Osteoblast (primary cell): ENCODE data around the gene SLC22A15. TPM values are rescaled to one million over a fixed set of nuclear protein-coding genes. Genes with fewer than 3 reads are reported as not detected.

Experiments used
- DNase-seq: peaks from one replicate; pipeline ENCODE4 v3.0.0; 2011; ENCODE audit warnings: low spot score, mixed read lengths; ENCODE audit not compliant: insufficient read length; ENCODE audit errors: missing footprints
- H2AFZ ChIP-seq: 2 replicates; pipeline ENCODE4 v1.6.0; 2011; ENCODE audit warnings: mild to moderate bottlenecking, low read length
- H3K27ac ChIP-seq: 2 replicates; pipeline ENCODE4 v1.5.1; 2011; ENCODE audit warnings: mild to moderate bottlenecking, low read depth, low read length, moderate library complexity
- H3K27me3 ChIP-seq: 2 replicates; pipeline ENCODE4 v1.6.0; 2012; ENCODE audit warnings: mild to moderate bottlenecking, control low read depth, inconsistent platforms, low read length, moderate library complexity; ENCODE audit not compliant: insufficient read depth
- H3K36me3 ChIP-seq: 2 replicates; pipeline ENCODE4 v1.5.1; 2011; ENCODE audit warnings: mild to moderate bottlenecking, low read length, control low read depth, moderate library complexity; ENCODE audit not compliant: insufficient read depth
- H3K4me1 ChIP-seq: 2 replicates; pipeline ENCODE4 v1.5.1; 2011; ENCODE audit warnings: mild to moderate bottlenecking, low read length, control low read depth, moderate library complexity; ENCODE audit not compliant: insufficient read depth
- H3K4me2 ChIP-seq: 2 replicates; pipeline ENCODE4 v1.6.0; 2011; ENCODE audit warnings: mild to moderate bottlenecking, low read length; ENCODE audit not compliant: insufficient read depth
- H3K4me3 ChIP-seq: fragments of 200-600 bp; sonication (generic); 3 replicates; pipeline ENCODE4 v1.5.1; 2012; ENCODE audit warnings: mild to moderate bottlenecking, low read length, inconsistent platforms; ENCODE audit not compliant: insufficient read depth
- H3K79me2 ChIP-seq: 2 replicates; pipeline ENCODE4 v1.6.0; 2012; ENCODE audit warnings: mild to moderate bottlenecking, low read length, control low read depth, inconsistent platforms; ENCODE audit not compliant: insufficient read depth
- H3K9me3 ChIP-seq: 2 replicates; pipeline ENCODE4 v1.5.1; 2011; ENCODE audit warnings: low read depth, low read length, control low read depth
- H4K20me1 ChIP-seq: 2 replicates; pipeline ENCODE4 v1.6.0; 2012; ENCODE audit warnings: mild to moderate bottlenecking, low read length, control low read depth; ENCODE audit not compliant: insufficient read depth
- total RNA-seq: library from RNA; depleted of rRNA; stranded (reverse); fragments of >200 nt; gene quantifications from 2 replicates; pipeline ENCODE4 v1.2.3, GENCODE V29; 2012
- TF ChIP-seq, protein P1 (sequence below): IDR thresholded peaks from 2 replicates; pipeline ENCODE4 v1.5.1; 2011; ENCODE audit warnings: mild to moderate bottlenecking, low read depth, low read length, moderate library complexity; ENCODE audit errors: extremely low read depth

Gene SLC22A15
- total RNA-seq, 1 donor, result 14.5 TPM

DNA sequence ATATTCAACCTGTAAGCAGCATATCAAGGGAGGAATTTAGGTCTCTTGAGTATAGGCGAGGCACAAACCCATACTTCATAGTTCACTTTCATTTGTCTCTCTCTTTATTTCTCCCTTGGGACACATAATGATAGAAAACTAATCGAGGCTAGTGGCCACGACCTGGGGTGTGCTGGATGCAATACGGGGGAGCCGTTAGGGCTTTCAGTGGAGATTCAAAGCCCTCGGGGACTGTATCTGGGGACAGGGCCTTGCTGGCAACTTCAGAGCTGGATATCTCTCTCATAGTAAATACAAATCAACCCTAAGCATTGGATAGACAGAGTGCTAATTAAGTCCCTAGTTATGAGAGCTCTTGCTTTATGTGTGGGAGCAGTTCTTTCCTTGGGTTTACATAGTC is 36.9 kb upstream of the SLC22A15 start:
- no peaks in the 10 kb centered on the region for H3K4me1 ChIP-seq
- H2AFZ ChIP-seq, result no peak overlapping the region
- no peaks in the 10 kb centered on the region for H3K27me3 ChIP-seq
- H3K27ac ChIP-seq, result no peak overlapping the region
- no peaks in the 10 kb centered on the region for H3K79me2 ChIP-seq
- no peaks in the 10 kb centered on the region for H4K20me1 ChIP-seq
- no peak overlapping the region for H3K4me2 ChIP-seq
- H3K9me3 ChIP-seq, result no peaks in the 10 kb centered on the region
- no peaks in the 10 kb centered on the region for H3K36me3 ChIP-seq
- TF ChIP-seq, protein P1, sequence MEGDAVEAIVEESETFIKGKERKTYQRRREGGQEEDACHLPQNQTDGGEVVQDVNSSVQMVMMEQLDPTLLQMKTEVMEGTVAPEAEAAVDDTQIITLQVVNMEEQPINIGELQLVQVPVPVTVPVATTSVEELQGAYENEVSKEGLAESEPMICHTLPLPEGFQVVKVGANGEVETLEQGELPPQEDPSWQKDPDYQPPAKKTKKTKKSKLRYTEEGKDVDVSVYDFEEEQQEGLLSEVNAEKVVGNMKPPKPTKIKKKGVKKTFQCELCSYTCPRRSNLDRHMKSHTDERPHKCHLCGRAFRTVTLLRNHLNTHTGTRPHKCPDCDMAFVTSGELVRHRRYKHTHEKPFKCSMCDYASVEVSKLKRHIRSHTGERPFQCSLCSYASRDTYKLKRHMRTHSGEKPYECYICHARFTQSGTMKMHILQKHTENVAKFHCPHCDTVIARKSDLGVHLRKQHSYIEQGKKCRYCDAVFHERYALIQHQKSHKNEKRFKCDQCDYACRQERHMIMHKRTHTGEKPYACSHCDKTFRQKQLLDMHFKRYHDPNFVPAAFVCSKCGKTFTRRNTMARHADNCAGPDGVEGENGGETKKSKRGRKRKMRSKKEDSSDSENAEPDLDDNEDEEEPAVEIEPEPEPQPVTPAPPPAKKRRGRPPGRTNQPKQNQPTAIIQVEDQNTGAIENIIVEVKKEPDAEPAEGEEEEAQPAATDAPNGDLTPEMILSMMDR, result no peak
- no peak for DNase-seq
- H3K4me3 ChIP-seq, result no peak overlapping the region

DNA sequence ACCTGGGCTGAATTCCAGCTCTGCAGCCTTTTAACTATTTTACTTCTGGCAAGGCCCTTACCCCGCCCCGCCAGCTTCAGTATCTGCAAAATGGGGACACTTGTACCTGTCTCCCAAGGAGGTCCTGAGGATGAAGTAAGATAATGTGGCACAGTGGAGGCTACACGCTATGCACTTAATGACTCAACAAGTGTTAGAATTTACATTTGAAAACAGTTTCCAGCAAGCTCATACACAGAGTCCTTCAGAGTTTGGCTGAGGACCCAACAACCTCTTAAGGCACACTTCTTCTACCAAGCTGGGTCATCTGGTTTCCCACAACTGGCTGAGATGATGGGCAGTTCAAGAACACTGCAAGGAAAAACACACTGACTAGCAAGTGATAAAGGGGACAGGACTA is 30.2 kb upstream of the SLC22A15 start:
- Histone ChIP-seq H3K27me3 (no peaks in the 10 kb centered on the region), H3K27ac (no peak overlapping the region), H2AFZ (no peak overlapping the region), H3K4me1 (peaks cover 3% of the 10 kb centered on the region), H3K9me3 (no peaks in the 10 kb centered on the region), H3K36me3 (no peaks in the 10 kb centered on the region), H3K79me2 (no peaks in the 10 kb centered on the region), H3K4me2 (no peak overlapping the region), H3K4me3 (no peak overlapping the region), H4K20me1 (no peaks in the 10 kb centered on the region)
- no peak for DNase-seq
- TF ChIP-seq, protein P1, result no peak

DNA sequence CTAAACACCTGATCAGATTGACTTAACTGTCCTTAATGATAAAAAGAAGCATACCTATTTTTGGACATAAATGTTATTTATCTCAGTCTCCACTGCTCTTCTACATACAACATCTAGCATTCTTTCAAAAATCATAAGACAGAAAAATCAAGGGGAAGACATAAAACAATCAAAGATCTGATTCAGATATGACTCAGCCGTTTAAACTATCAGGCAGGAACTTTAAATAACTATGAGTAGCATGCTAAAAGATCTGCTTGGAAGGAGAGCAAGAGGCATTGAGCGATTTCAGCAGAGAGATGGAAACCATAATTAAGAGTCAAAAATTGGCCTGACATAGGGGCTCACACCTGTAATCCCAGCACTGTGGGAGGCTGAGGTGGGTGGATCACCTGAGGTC is 27.2 kb upstream of the SLC22A15 start:
- Histone ChIP-seq H3K4me1 (peaks cover 3% of the 10 kb centered on the region), H3K27ac (no peak overlapping the region), H4K20me1 (no peaks in the 10 kb centered on the region), H3K4me2 (no peak overlapping the region), H3K36me3 (no peaks in the 10 kb centered on the region), H3K27me3 (no peaks in the 10 kb centered on the region), H2AFZ (no peak overlapping the region), H3K9me3 (no peaks in the 10 kb centered on the region), H3K4me3 (no peak overlapping the region), H3K79me2 (no peaks in the 10 kb centered on the region)
- TF ChIP-seq, protein P1, result no peak
- DNase-seq, result no peak

GRCh38 chr1:115951560-115951959 is 24.8 kb upstream of the SLC22A15 start:
- H3K4me1 ChIP-seq, result peaks cover 3% of the 10 kb centered on the region
- H3K27me3 ChIP-seq, result peaks cover 3% of the 10 kb centered on the region
- H3K36me3 ChIP-seq, result no peaks in the 10 kb centered on the region
- no peak overlapping the region for H3K4me3 ChIP-seq
- no peaks in the 10 kb centered on the region for H4K20me1 ChIP-seq
- no peak overlapping the region for H3K27ac ChIP-seq
- H3K79me2 ChIP-seq, result no peaks in the 10 kb centered on the region
- no peak overlapping the region for H2AFZ ChIP-seq
- no peak for DNase-seq
- H3K4me2 ChIP-seq, result no peak overlapping the region
- TF ChIP-seq, protein P1, result no peak
- H3K9me3 ChIP-seq, result no peaks in the 10 kb centered on the region
